ENCODE measurements around the gene CISH.

DNA sequence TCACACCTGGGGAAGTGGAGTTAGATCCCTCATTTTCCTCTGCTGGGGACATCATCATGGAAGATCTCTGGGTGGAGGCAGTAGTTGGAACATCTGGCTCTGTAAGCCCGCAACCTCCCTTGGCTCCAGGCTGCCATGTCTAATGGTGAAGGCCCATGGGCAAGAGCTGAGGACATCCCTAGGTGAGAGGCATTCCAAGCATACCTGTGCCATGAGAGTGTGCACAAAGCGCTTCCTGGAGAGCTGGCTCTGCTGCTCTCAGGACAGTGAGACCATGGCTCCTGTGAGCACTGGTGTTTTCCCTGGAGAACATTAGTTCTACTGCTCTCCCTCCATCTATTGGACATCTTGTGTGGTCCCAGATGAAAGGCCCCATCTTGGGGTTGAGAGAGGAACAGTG, 13.1 kb upstream of the CISH start:
- no peak for TF ChIP-seq CTCF (conservative IDR thresholded peaks at IDR 0.05)
- no peak for TF ChIP-seq ZFX (IDR thresholded peaks at IDR 0.05)
